ENCODE measurements around the gene STARD9.

DNA sequence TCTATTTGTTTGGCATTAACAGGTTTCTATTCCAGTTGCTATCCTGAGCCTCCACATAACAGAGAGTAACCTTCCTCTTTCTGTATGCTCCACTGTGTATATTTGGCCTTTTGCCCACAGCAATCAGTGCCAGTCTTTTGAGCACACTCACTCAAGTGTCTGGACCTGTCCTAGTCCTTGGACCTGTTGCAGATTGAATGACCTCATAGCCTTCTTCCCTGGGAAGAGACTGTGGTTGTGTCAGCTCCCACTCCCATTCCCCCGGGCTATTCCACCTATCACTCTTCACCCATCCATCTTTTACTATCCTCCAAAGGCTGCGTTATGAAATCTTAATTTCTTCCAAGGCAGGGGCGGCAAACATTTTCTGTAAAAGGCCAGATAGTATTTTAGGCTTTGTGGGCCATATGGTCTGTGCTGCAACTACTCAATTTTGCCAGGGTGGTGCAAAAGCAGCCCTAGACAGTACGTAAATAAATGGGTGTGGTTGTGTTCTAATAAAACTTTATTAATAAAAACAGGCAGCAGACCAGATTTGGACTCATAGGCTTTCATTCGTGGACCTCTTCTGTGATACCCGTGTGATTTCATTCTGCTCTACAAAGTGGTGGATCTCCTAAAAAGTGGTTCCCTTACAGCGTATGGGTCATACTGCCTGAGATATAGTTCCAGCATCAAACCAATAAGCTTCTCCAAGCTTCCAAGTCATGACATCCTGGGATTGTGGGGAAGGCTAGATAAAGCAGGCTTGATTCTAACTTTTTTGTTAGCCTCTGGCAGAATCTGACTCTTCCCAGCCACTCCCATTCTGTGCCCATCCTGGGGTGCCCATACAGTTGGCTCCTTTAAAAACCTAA lies 104.1 kb downstream of the STARD9 start:
- TF ChIP-seq POLR2AphosphoS5 (IDR thresholded peaks at IDR 0.05; ENCODE audit: low read depth, low read length) (no peak), SIN3A (IDR thresholded peaks at IDR 0.05; ENCODE audit: borderline replicate concordance, insufficient read depth, low read length) (no peak)
- TF ChIP-seq, protein P1, sequence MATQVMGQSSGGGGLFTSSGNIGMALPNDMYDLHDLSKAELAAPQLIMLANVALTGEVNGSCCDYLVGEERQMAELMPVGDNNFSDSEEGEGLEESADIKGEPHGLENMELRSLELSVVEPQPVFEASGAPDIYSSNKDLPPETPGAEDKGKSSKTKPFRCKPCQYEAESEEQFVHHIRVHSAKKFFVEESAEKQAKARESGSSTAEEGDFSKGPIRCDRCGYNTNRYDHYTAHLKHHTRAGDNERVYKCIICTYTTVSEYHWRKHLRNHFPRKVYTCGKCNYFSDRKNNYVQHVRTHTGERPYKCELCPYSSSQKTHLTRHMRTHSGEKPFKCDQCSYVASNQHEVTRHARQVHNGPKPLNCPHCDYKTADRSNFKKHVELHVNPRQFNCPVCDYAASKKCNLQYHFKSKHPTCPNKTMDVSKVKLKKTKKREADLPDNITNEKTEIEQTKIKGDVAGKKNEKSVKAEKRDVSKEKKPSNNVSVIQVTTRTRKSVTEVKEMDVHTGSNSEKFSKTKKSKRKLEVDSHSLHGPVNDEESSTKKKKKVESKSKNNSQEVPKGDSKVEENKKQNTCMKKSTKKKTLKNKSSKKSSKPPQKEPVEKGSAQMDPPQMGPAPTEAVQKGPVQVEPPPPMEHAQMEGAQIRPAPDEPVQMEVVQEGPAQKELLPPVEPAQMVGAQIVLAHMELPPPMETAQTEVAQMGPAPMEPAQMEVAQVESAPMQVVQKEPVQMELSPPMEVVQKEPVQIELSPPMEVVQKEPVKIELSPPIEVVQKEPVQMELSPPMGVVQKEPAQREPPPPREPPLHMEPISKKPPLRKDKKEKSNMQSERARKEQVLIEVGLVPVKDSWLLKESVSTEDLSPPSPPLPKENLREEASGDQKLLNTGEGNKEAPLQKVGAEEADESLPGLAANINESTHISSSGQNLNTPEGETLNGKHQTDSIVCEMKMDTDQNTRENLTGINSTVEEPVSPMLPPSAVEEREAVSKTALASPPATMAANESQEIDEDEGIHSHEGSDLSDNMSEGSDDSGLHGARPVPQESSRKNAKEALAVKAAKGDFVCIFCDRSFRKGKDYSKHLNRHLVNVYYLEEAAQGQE (IDR thresholded peaks at IDR 0.05; ENCODE audit: insufficient read depth in 1 of 2, low read depth in 2 of 2, low read length in 2 of 2) = no peak
